ENCODE results near the gene RORC.
A peak's percentile ranks its signal among the peaks of the same experiment; 100 is the strongest.

The RORC gene

GRCh38 chr1:151867321-151867720 is 35.7 kb upstream of the RORC start:
- CTCF ChIA-PET: no interaction called here
- no peak for TF ChIP-seq CTCF (conservative IDR thresholded peaks at IDR 0.05; ENCODE audit: low read depth)
- POLR2A ChIA-PET (ENCODE audit: low non-redundant PET): no interaction called here
- H3K27ac ChIP-seq: peak overlapping the region; percentile 69
- DNase-seq (ENCODE audit: low spot score): no peak

GRCh38 chr1:151864411-151864810 is 32.8 kb upstream of the RORC start:
- CTCF ChIA-PET: interaction anchor here (0.7 kb wide), 1 partner anchor 1750 kb away, joined by 3 read pairs; no protein-coding TSS in a partner anchor
- no peak for TF ChIP-seq CTCF (conservative IDR thresholded peaks at IDR 0.05; ENCODE audit: low read depth)
- POLR2A ChIA-PET (ENCODE audit: low non-redundant PET): no interaction called here
- no peak for DNase-seq (ENCODE audit: low spot score)
- peak overlapping the region; percentile 14; the same call in 1 of the 2 replicates for H3K27ac ChIP-seq

GRCh38 chr1:151862604-151863003 is 31.0 kb upstream of the RORC start:
- H3K27ac ChIP-seq: no peak overlapping the region
- CTCF ChIA-PET: no interaction called here
- POLR2A ChIA-PET (ENCODE audit: low non-redundant PET): no interaction called here
- no peak for DNase-seq (ENCODE audit: low spot score)
- no peak for TF ChIP-seq CTCF (conservative IDR thresholded peaks at IDR 0.05; ENCODE audit: low read depth)

GRCh38 chr1:151860504-151861187 is 29.0 kb upstream of the RORC start:
- POLR2A ChIA-PET (ENCODE audit: low non-redundant PET): no interaction called here
- CTCF ChIA-PET: no interaction called here

GRCh38 chr1:151859891-151860293 is 28.3 kb upstream of the RORC start:
- no peak for TF ChIP-seq CTCF (conservative IDR thresholded peaks at IDR 0.05; ENCODE audit: low read depth)
- peak overlapping the region; percentile 85 for H3K27ac ChIP-seq
- ChIA-PET POLR2A (ENCODE audit: low non-redundant PET) (no interaction called here), CTCF (no interaction called here)
- no peak for DNase-seq (ENCODE audit: low spot score)

More at GRCh38 chr1:151860504-151861187, 29.0 kb upstream of the RORC start:
- no peak for DNase-seq (ENCODE audit: low spot score)
- no peak for TF ChIP-seq CTCF (conservative IDR thresholded peaks at IDR 0.05; ENCODE audit: low read depth)
- no peak overlapping the region; the same call in 1 of the 2 replicates for H3K27ac ChIP-seq

GRCh38 chr1:151858886-151859665 is 27.5 kb upstream of the RORC start:
- ChIA-PET CTCF (interaction anchor here (0.7 kb wide), 1 partner anchor 93 kb away, joined by 3 read pairs; no protein-coding TSS in a partner anchor), POLR2A (ENCODE audit: low non-redundant PET) (no interaction called here)
- DNase-seq (ENCODE audit: low spot score): no peak
- TF ChIP-seq CTCF (conservative IDR thresholded peaks at IDR 0.05; ENCODE audit: low read depth): no peak
- H3K27ac ChIP-seq: peak overlapping the region; percentile 85
